ENCODE data around the gene CNGB1.
A peak's percentile ranks its signal among the peaks of the same experiment; 100 is the strongest.
"Not testable (repeated sequence)": the region's sequence is repeated elsewhere in the genome, so short reads cannot be mapped to it uniquely, and the experiment has no call there.

CNGB1 gene

DNA sequence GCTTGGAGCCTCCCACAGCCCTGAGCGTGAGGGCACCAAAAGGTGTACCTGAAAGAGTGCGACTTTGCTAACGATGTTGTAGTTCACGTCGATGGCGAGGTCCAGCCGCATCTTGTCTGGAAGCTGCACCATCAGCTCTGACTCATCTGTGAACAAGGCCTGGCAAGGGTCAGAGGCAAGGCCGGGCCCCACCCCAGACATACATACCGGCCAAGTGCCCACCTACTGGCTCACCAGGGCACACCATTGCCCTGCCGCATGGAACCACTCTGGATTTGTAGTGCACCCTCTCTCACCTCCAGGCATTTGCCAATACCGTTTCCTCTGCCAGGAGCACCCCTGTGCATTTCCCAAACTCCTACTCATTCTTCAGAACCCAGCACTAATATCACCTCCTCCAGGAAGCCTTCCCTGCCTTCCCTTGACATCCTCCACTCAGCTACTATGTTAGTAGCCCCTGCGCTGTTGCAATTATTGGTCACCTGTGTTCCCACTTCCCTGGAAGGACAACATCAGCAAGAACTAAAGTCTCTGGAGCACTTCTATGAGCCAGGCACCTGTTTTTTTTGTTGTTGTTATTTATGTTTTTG lies 69.4 kb downstream of the CNGB1 start:
- no peak for DNase-seq

DNA sequence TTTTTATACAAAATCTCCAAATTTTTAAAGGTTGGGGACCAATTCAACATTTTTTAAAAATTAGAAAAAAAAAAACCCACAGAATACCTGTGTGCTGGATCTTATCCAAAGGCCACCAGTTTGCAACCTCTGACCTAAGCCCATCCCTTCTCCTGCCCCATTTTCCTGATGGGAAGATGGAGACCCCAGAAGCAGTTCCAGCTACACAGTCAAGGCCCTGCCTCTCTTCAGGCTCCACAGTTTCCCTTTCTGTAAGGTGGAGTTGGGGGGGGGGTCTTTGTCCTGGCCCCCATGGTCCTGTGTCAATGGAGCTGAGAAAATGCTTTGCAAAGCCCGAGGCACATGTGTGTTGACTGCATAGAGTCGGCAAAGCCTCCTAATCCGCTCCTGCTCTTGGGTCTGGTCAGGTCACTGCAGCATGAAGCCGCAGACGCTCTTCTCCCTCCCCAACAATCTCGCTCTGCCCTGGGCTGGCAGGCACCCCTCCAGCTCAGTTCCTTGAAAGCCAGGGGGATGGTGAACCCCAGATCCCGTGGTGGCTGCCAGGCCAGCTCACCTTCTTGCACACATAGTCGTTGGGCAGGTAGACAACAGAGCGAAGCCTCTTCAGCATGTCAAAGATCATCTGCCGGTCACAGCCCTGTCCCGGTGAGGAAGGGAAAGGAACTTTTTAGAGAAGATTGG lies 70.0 kb downstream of the CNGB1 start:
- DNase-seq = no peak

DNA sequence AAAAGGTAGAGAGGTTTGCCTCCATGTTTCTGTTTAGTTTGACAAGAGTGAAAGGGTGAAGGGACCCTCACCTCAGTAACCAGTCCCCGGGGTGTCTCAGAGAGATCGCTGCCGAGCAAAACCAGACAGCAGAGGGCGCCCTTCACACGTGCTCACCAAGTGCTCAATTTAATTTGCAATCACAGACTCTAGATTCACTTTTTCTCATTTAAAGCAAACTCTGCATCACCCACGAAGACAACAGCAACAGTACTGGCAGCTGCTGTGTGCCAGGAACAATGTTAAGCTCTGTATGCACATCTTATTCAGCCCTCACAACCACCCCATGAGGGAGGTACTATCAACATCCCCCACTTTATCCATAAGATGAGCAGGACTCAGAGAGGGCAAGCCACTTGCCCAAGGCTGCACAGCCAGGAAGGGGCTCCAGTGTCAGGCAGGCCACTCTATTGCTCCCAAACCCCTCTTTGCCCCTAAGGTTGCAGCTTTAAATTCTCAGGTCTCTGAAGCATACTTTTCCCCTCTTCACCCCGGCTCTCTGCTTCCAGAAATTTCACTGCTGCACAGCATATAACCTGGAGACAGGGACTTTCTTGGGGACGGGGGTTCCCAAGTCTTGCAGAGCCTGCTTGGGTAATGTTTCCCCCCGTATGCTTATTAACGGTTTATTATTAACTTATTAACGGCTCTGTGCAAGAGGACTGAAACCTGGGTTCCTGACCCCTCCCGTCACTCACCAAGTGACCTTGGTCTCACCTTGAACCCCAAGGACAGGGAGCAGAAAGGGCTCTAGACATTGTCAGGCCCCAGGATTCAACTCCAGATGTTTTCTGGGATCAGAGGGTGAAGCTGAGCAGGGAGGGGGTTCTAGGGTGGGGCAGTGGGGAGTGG lies 70.9 kb downstream of the CNGB1 start:
- DNase-seq = peak; percentile 78

DNA sequence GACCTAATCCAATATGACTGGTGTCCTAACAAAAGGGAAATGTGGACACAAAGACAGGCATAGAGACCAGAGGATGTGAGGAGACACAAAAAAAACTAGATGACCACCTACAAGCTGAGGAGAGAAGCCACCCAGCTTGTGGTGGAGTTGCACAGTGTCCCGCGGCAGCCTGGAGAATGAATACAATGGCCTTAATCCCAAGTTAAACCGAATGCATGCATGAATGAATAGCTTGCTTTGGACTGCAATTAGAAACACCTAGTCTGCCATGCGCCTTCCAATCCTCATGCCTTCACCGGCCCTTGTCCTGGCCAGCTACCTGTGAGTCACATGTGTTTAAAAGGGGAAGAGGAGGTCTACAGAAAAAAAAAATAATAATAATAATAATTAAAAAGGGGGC lies 72.0 kb downstream of the CNGB1 start:
- no peak for DNase-seq

DNA sequence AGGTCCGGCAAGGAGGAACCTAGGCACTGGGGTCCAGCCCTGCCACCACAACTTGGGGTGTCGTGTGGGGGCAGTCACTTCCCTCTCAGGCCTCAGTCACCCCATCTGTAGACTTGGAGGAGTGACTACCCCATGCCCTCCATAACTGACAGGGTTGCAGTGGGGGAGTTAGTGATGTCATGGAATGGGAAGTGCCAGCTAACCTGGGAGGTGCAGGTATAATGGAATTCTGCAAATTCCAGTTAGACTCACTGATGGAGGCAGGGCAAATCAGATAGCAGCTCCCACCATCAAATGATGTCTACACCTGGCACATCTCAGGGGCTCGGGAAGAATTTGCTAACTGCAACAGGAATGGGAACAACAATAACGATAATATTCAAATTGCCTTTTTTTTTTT lies 72.9 kb downstream of the CNGB1 start:
- DNase-seq = no peak

DNA sequence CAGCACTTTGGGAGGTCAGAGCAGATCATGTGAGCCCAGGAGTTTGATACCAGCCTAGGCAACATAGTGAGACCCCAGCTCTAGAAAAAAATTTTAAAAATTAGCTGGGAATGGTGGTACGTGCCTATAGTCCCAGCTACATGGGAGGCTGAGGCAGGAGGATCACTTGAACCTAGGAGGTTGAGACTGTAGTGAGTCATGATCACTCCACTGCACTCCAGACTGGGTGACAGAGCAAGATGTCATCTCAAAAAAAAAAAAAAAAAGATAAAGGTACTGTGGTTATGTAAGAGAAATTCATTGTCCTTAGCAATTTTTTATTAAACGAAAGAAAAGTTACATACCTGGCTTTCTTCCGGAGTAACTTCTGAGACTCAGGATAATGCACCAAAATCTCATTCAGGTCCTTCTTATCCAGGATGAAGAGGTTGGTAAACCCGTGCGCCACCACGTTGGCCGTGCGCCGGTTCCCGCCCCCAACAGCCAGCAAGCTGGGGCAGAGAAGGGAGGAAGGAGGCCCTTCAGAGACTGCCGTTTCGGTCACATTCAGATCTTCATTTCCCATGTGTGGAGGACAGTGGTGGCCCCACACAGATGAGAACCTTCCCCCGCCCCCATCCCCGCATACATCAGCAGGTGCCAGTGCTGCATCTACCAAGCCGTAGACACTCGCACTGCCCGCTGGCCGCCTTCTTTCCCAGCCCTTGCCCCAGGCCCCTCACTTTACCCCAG lies 73.7 kb downstream of the CNGB1 start:
- DNase-seq = no peak

DNA sequence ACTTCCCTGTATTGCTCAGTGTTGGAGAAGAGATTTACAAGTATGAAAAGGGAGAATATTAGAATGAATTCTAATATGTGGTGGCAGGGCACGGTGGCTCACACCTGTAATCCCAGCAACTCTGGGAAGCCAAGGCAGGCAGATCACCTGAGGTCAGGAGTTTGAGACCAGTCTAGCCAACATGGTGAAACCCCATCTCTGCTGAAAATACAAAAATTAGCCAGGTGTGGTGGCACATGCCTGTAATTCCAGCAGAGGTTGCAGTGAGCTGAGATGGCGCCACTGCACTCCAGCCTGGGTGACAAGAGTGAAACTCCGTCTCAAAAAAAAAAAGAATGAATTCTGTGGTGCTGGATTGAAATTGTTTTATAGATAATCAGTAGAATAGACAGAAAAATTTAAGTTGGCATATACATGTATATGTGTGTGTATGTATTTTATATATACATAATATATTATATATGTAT lies 75.8 kb downstream of the CNGB1 start:
- DNase-seq = not testable (repeated sequence)

DNA sequence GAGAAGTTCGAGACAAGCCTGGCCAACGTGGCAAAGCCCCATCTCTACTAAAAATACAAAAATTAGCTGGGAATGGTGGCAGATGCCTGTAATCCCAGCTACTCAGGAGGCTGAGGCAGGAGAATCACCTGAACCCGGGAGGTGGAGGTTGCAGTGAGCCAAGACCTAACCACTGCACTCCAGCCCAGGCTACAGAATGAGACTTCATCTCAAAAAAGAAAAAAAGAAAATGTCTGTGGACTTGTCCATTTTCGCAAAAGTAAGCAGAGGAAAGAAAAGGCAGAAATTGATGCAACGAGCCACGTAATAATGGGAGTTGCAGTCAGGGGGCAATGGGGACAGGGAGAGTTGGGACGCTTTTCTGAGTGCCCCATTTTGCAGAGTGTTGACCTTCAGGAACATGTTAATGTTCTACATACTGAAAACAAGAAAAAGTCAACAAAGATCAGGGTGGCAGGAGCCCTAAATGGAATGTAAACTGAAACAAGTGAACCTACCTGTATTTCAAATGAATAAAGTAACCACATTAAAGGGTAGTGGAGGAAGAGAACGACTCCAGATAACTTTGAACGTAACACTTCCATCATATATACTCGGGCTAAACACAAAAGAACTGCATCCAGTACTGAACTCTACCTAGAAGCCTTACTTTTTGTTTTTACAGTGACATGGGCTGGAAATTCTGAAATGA lies 76.4 kb downstream of the CNGB1 start:
- no peak for DNase-seq

DNA sequence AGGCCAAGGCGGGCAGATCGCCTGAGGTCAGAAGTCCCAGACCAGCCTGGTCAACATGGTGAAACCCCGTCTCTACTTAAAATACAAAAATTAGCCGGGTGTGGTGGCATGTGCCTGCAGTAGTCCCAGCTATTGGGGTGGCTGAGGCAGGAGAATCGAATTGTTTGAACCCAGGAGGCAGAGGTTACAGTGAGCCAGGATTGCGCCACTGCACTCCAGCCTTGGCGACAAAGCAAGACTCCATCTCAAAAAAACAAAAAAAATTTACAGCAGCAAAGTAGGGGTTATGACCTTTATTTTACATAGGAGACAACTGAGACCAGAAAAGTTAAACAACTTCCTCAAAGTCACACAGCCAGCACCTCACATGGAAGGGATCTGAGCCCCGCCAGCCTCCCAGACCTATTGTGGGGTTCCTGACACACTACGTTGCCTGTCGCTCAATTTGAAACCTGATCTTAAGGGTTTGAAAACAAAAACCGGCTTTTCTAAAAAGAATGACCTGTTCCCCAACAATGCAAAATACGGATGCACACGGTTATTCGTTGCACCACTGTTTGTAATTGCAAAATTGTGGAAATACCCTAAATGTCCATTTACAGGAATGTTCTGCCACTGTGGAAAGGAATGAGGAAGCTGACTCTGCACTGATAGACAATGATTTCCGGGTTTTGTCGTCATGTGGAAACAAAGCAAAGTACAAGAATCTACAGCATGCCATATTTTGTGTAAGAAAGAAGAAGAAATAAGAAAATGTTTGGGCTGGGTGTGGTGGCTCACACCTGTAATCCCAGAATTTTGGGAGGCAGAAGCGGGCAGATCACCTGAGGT lies 77.2 kb downstream of the CNGB1 start:
- no peak for DNase-seq

DNA sequence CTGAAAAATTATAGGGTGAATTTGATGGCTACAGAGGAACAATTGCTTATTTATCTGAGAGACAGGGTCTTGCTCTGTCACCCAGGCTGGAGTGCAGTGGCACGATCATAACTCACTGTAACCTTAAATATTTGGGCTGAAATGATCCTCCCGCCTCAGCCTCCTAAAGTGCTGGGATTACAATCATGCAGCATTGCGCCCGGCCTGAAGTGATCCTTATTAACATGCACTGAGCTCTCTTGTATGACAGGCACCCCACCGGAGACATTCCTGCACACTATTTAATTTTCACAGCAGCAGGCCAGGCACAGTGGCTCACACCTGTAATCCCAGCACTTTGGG lies 77.7 kb downstream of the CNGB1 start:
- DNase-seq = no peak

DNA sequence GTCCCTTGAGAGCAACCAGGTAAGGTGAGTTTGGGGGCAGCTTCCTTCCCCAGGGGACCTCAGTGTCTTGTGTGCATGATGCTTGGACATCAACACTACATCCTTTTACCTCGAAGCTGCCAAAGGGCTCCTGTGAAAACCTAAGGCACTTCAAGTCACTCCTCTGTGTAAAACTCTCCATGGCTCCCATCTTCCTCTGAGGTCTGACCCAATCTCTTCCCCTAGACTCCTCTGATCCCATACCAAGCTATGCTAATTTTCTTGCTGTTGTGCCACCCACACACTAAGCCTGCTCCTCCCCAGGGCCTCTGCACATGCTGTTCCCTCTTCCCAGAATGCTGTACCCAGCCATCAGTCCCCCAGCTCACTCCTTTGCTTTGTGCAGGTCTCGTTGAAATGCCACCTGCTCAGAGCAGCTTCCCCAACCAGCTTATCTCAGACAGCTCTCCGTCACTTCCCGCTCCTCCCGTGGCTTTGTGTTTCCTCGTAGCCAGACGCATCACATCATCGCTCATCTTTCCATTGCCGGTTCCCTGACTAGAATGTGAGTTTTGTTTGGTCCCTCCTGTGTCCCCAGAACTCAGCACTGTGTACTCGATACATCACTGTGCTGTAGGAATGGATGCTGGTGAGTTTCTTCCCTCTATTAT lies 78.4 kb downstream of the CNGB1 start:
- no peak for DNase-seq

DNA sequence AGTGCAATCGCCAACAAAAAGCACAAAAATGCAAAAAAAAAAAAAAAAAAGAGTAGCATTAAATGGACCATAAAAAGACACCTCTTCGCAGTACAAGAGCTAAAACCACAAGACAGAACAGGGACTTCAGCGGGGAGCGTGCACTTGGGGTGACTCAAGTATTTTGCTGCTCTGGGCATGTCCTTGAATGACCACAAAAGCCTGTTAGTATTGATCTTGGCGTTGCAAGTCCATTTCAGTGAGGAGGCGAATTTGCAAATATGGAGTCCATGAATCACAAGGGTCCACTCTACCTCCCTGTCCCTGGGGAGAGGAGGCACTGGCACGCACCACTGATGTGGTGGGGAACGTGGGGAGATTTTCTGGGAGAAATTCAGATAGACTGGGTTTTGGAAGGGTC lies 78.9 kb downstream of the CNGB1 start:
- no peak for DNase-seq

DNA sequence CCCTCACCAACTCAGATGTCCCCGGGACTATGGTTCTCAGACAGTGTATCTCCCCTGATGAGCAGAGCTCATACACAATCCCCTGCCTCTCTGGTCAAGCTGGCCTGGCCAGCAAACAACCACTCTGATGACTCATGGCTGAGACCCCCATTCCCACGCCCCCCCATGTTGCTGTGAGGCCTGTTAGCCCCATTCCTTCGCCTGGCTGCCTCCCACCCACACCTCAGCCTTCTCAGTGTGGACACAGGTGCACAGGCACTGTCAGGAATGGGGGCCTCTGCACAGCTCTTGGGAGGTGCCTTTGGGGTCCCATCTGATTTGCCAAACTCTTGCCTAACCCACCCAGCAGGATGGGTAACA lies 80.2 kb downstream of the CNGB1 start:
- DNase-seq = no peak

DNA sequence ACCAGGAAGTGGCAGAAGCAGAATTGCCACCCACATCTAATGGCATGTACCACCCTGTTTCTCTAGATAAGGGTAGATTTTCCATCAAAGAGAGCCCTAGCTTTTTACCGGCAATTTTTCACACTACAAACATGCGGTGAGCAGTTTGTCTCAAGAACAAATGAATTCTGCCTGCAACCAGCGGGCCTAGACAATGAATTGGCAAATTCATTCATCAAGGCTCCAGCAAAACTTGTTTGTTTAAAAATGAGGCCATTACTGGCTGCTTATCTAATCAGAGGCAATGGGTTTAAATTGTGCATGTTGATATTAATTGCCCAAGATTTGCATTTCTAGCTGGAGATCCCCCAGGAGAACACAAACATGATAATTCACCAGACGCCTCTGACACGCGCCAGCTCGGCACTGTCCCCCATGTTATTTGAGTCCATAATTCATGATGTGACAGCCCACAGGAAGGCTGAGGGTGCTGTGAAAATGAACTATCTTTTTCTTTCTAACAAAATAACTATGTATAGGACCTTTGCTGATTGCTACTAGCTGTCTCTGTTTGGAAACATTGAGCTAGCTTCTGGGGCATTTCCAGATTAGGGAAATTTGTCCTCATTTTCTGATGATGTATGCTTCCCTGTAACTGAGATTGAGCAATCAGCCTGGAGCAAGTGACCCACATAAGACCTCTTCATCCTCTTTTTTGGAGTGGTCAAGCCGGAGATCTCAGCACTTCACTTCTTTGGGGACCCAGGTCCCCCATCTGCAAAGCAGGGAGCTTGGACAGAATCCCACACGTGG lies 80.8 kb downstream of the CNGB1 start:
- no peak for DNase-seq

DNA sequence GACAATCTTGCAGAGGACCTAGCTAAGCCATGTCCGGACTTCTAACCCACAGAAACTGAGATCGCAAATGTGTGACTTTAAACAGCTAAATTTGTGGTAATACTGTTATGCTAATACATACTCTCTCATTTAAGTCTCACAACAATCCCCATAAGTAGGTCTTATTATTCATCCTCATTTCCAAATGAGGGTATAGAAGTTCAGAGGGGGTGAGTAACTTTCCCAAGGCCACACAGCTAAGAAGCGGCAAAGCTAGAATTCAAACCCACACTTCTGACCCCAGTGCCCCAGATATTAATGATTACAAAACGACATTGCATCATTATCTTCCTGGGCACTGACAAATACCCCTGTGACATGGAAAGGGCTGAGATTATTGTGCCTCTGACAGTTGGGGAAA lies 81.4 kb downstream of the CNGB1 start:
- no peak for DNase-seq

DNA sequence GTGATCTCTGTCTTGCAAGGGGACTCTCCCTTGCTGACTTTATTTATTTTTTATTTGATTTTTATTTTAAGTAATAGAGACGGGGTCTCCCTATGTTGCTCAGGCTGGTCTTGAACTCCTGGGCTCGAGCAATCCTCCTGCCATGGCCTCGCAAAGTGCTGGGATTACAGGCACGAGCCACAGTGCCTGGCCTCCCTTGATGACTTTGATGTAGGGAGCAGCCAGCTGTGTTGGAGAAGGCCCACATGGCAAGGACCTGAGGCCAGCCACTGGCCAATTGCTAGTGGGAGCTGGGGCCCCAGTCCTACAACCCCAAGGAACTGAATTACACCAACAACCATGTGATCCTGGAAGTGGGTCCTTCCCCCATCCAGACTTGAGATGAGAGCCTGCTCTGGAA lies 81.8 kb downstream of the CNGB1 start:
- no peak for DNase-seq

DNA sequence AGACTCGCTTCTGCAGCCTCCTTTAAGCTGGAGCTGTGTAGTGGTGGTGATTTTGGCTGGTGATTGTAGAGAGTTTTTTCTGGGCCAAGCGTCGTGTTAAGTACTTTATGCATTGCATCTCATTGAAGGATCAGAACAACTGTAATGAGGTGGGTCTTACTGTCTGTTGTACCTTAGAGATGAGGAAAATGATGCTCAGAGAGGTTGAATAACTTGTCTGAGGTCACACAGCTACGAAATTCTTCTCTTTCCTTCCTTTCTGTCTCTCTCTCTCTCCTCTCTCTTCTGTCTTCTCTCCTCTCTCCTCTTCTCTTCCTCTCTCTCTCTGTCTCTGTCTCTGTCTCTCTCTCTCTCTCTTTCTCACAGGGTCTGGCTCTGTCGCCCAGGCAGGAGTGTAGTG lies 82.8 kb downstream of the CNGB1 start:
- no peak for DNase-seq

DNA sequence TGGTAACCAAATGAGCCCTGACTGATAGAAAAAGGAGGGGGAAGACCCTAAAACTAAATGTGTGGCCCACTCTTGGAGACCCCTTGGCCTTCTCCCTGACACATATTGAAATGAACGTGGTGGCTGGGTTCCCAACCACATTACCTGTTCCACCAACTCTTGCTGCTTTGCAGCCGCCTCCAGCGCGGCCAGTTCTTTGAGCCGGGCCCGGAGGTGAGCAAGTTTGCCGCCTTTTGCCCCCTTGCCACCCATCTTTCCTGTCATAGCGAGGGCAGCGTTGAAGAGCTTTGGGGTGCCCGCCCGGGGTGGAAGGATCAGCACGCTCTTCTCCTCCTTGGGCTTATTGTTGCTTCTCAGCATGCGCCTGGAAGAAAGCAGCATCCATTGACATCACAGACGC lies 83.2 kb downstream of the CNGB1 start:
- DNase-seq = no peak

DNA sequence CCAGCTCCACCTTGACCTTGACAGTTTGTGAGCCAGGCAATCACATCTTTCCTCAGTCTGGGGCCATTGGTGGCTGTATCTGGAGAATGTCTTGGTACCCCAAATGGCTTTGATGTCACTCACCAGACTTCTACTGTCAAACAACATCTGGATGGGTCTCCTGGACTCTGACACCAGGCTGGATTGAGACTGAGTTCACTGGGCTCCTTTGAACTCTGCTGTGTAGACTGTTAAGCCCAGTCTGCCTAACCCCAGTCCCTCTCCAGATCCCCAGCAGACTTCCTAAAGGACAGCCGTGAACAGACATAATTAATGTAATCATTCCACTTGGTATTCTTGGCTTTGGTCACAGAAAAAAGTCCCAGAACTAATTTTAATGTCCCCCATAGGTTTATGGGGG lies 84.5 kb downstream of the CNGB1 start:
- DNase-seq = no peak

DNA sequence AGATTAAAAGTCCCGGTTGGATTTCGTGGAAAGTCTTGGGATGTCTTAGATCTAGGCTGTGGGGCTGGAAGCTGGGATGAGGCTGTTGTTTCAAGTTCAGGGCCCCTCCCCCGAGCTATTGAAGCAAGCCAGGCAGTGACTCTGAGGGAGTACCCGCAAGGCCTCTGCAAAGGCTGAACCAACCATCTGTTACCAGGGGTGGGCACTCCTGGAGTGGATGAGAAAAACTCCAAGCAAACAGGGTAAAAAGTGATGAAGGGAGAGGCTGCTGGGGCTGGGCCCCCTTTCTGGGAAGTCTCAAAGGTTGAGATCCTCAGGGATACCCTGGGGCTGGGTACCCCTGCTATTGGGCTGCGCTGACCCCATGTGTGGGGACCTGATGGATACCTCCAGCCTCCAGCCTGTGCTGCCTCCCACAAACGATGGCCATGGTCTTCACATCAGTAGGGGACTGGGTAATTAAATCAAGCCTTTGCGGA lies 86.2 kb downstream of the CNGB1 start:
- DNase-seq = no peak

Data from T-helper 9 cell (primary cell).